H1 (cell line): ENCODE results near the gene RGS6. TPM values are rescaled to one million over a fixed set of nuclear protein-coding genes. Genes with fewer than 3 reads are reported as not detected.

Experiments
- CTCF ChIA-PET: fragments of 300-600 bp; sonication (Branson Sonifier 250); formaldehyde crosslinking; loops from one replicate; lab custom pipeline; 2021; ENCODE audit not compliant: partially characterized antibody; lab: Charles Lee
- POLR2A ChIA-PET: fragments of 300-600 bp; sonication (Branson Sonifier 250); formaldehyde crosslinking; loops from one replicate; lab custom pipeline; 2021; ENCODE audit warnings: inconsistent platforms; ENCODE audit not compliant: partially characterized antibody; lab: Charles Lee
- DNase-seq, 2 experiments: peaks; one replicate each; pipeline versions ENCODE4 v3.0.0 to v3.0.0-alpha.2; 2010 to 2022; ENCODE audit warnings: low spot score in 2 of 2, low read depth in 1 of 2, mixed read lengths in 1 of 2
- FAIRE-seq: peaks from 2 replicates; lab custom pipeline; 2011; peaks lifted over from hg19 to GRCh38; lab: Jason Lieb, UNC
- H2AFZ ChIP-seq: 2 replicates; pipeline ENCODE4 v1.8.1; 2012; ENCODE audit warnings: low read length, inconsistent platforms
- H2AK5ac ChIP-seq: 2 replicates; pipeline ENCODE4 v1.6.1; 2013; ENCODE audit warnings: low read depth, low read length
- H2BK120ac ChIP-seq: replicated peaks from 2 replicates; pipeline ENCODE3; 2013; ENCODE audit warnings: low read depth, low read length, inconsistent platforms
- H2BK12ac ChIP-seq: 2 replicates; pipeline ENCODE4 v1.6.1; 2013; ENCODE audit warnings: low read depth, low read length
- H2BK15ac ChIP-seq: 2 replicates; pipeline ENCODE4 v1.6.1; 2013; ENCODE audit warnings: low read length
- H2BK20ac ChIP-seq: 2 replicates; pipeline ENCODE4 v1.6.1; 2013; ENCODE audit warnings: low read length
- H2BK5ac ChIP-seq: 2 replicates; pipeline ENCODE4 v1.6.1; 2013; ENCODE audit warnings: low read depth, low read length
- H3K14ac ChIP-seq: 2 replicates; pipeline ENCODE4 v1.6.1; 2013; ENCODE audit warnings: inconsistent platforms; ENCODE audit not compliant: insufficient read length
- H3K18ac ChIP-seq: 2 replicates; pipeline ENCODE4 v1.6.1; 2013; ENCODE audit warnings: low read length; ENCODE audit errors: extremely low read depth
- H3K23ac ChIP-seq: 2 replicates; pipeline ENCODE4 v1.6.1; 2013; ENCODE audit warnings: inconsistent platforms; ENCODE audit not compliant: insufficient read length
- H3K23me2 ChIP-seq: 2 replicates; pipeline ENCODE4 v1.6.1; 2013; ENCODE audit warnings: low read depth, low read length
- H3K27ac ChIP-seq: 2 replicates; pipeline ENCODE4 v1.6.1; 2011; ENCODE audit warnings: low read depth, low read length, inconsistent platforms
- H3K27me3 ChIP-seq, 4 experiments: replicated peaks in 1 of 4; 1 replicate in 1 of 4; 2 replicates in 3 of 4; pipeline versions ENCODE4 v1.6.1 to v1.8.1; 2011 to 2013; ENCODE audit warnings: low read length in 3 of 4, mild to moderate bottlenecking in 3 of 4, inconsistent platforms in 2 of 4, mixed read lengths in 2 of 4, moderate library complexity in 1 of 4; ENCODE audit not compliant: control insufficient read depth in 3 of 4, insufficient read depth in 3 of 4; ENCODE audit errors: extremely low read depth in 1 of 4
- H3K36me3 ChIP-seq, 4 experiments: 2 replicates each; pipeline versions ENCODE4 v1.6.1 to v1.8.1; 2011 to 2013; ENCODE audit warnings: mild to moderate bottlenecking in 4 of 4, low read length in 3 of 4, moderate library complexity in 2 of 4, control low read depth in 1 of 4, inconsistent platforms in 1 of 4; ENCODE audit not compliant: insufficient read depth in 4 of 4, control insufficient read depth in 2 of 4
- H3K4ac ChIP-seq: replicated peaks from 2 replicates; pipeline ENCODE3; 2013; ENCODE audit warnings: low read length, low read depth, mixed read lengths, inconsistent platforms; ENCODE audit not compliant: insufficient read length
- H3K4me1 ChIP-seq, 4 experiments: replicated peaks in 1 of 4; 1 replicate in 1 of 4; 2 replicates in 3 of 4; pipeline versions ENCODE4 v1.6.1 to v1.8.1; 2011 to 2013; ENCODE audit warnings: low read length in 3 of 4, inconsistent platforms in 2 of 4, mixed read lengths in 1 of 4; ENCODE audit not compliant: insufficient read depth in 4 of 4, control insufficient read depth in 3 of 4
- H3K4me2 ChIP-seq, 2 experiments: 2 replicates each; pipeline versions ENCODE4 v1.6.1 to v1.8.1; 2011 to 2013; ENCODE audit warnings: low read depth in 2 of 2, low read length in 2 of 2, control low read depth in 1 of 2, inconsistent platforms in 1 of 2, mild to moderate bottlenecking in 1 of 2; ENCODE audit not compliant: insufficient read depth in 1 of 2
- H3K4me3 ChIP-seq, 4 experiments: fragments of 200-600, 300-600 bp in 1 of 4; sonication (generic), shearing (Covaris generic), sonication (Bioruptor Twin) in 1 of 4; 2 replicates each; pipeline versions ENCODE4 v1.5.1 to v1.8.1; 2011 to 2016; ENCODE audit warnings: low read length in 4 of 4, low read depth in 3 of 4, control low read depth in 2 of 4, inconsistent platforms in 2 of 4, mild to moderate bottlenecking in 2 of 4, mixed read lengths in 1 of 4, moderate library complexity in 1 of 4; ENCODE audit not compliant: insufficient read depth in 2 of 4; ENCODE audit errors: extremely low read depth in 1 of 4
- H3K56ac ChIP-seq: replicated peaks from 2 replicates; pipeline ENCODE3; 2013; ENCODE audit warnings: low read depth, mild to moderate bottlenecking, mixed read lengths, low read length, inconsistent platforms; ENCODE audit not compliant: insufficient read length
- H3K79me1 ChIP-seq: 2 replicates; pipeline ENCODE4 v1.6.1; 2013; ENCODE audit warnings: low read depth, low read length, control low read depth
- H3K79me2 ChIP-seq, 2 experiments: 2 replicates each; pipeline versions ENCODE4 v1.6.1 to v1.8.1; 2012 to 2013; ENCODE audit warnings: low read length in 2 of 2, mild to moderate bottlenecking in 2 of 2, inconsistent platforms in 1 of 2; ENCODE audit not compliant: insufficient read depth in 2 of 2, control insufficient read depth in 1 of 2
- H3K9ac ChIP-seq, 4 experiments: replicated peaks in 1 of 4; 1 replicate in 1 of 4; 2 replicates in 3 of 4; pipeline versions ENCODE4 v1.6.1 to v1.8.1; 2011 to 2013; ENCODE audit warnings: low read depth in 3 of 4, low read length in 3 of 4, control low read depth in 2 of 4, mild to moderate bottlenecking in 2 of 4, moderate library complexity in 2 of 4, inconsistent platforms in 1 of 4; ENCODE audit errors: extremely low read depth in 1 of 4
- H3K9me3 ChIP-seq, 2 experiments: 2 replicates each; pipeline versions ENCODE4 v1.6.1 to v1.8.1; 2012 to 2013; ENCODE audit warnings: mild to moderate bottlenecking in 2 of 2, moderate library complexity in 2 of 2, control low read depth in 1 of 2, inconsistent platforms in 1 of 2, low read depth in 1 of 2, low read length in 1 of 2, mixed read lengths in 1 of 2; ENCODE audit not compliant: insufficient read depth in 2 of 2
- H4K20me1 ChIP-seq, 2 experiments: replicated peaks in 1 of 2; 2 replicates each; pipeline versions ENCODE3 to v1.8.1; 2011 to 2013; ENCODE audit warnings: inconsistent platforms in 2 of 2, low read length in 2 of 2, mild to moderate bottlenecking in 1 of 2; ENCODE audit not compliant: insufficient read depth in 2 of 2, control insufficient read depth in 1 of 2
- H4K5ac ChIP-seq: 2 replicates; pipeline ENCODE4 v1.6.1; 2013; ENCODE audit warnings: low read length, low read depth, mixed read lengths, inconsistent platforms; ENCODE audit not compliant: insufficient read length
- H4K8ac ChIP-seq: 2 replicates; pipeline ENCODE4 v1.8.0; 2013; ENCODE audit warnings: mild to moderate bottlenecking, moderate library complexity, low read length, inconsistent platforms; ENCODE audit not compliant: insufficient read depth; ENCODE audit errors: extremely low read depth
- H4K91ac ChIP-seq: replicated peaks from 2 replicates; pipeline ENCODE3; 2013; ENCODE audit warnings: low read length, mixed read lengths, inconsistent platforms; ENCODE audit not compliant: insufficient read length
- ASH2L ChIP-seq: fragments of 200-600, 300-600 bp; sonication (generic); IDR thresholded peaks from one replicate; pipeline ENCODE4 v1.7.1; 2017; ENCODE audit warnings: low read length
- BCL11A ChIP-seq, 2 experiments: IDR thresholded peaks; one replicate each; pipeline ENCODE4 v1.6.1; 2011; ENCODE audit warnings: low read depth in 2 of 2, low read length in 2 of 2, mild to moderate bottlenecking in 2 of 2
- CBX8 ChIP-seq: fragments of 300-800, 300-1000 bp; sonication (generic); IDR thresholded peaks from 2 replicates; pipeline ENCODE4 v1.7.1; 2016; ENCODE audit warnings: low read depth, low read length, borderline replicate concordance
- EP300 ChIP-seq, 2 experiments: IDR thresholded peaks; 1 replicate in 1 of 2; 2 replicates in 1 of 2; pipeline ENCODE4 v1.6.1; 2011 to 2012; ENCODE audit warnings: low read depth in 2 of 2, low read length in 2 of 2, mild to moderate bottlenecking in 2 of 2, borderline replicate concordance in 1 of 2, inconsistent platforms in 1 of 2, moderate library complexity in 1 of 2
- GABPA ChIP-seq: IDR thresholded peaks from 2 replicates; pipeline ENCODE4 v1.6.1; 2011; ENCODE audit warnings: mild to moderate bottlenecking, low read length, moderate library complexity, borderline replicate concordance; ENCODE audit not compliant: insufficient read depth
- RNF2 ChIP-seq: fragments of 200-900, 300-1000 bp; sonication (generic); IDR thresholded peaks from 2 replicates; pipeline ENCODE4 v1.7.1; 2016; ENCODE audit warnings: borderline replicate concordance, low read depth, mild to moderate bottlenecking, antibody characterized with exemption, low read length; ENCODE audit not compliant: poor library complexity, severe bottlenecking; ENCODE audit errors: missing control alignments
- SIN3A ChIP-seq, 2 experiments: IDR thresholded peaks in 1 of 2; conservative IDR thresholded peaks in 1 of 2; 2 replicates each; pipeline ENCODE4 v1.6.1; 2011 to 2012; ENCODE audit warnings: low read length in 2 of 2, improper control_type of control experiment in 1 of 2, low read depth in 1 of 2, mild to moderate bottlenecking in 1 of 2
- SP4 ChIP-seq: IDR thresholded peaks from 2 replicates; pipeline ENCODE4 v1.6.1; 2012; ENCODE audit warnings: low read length, inconsistent platforms
- TAF1 ChIP-seq: IDR thresholded peaks from 2 replicates; pipeline ENCODE4 v1.6.1; 2011; ENCODE audit warnings: mild to moderate bottlenecking, low read depth, low read length
- TAF7 ChIP-seq: optimal IDR thresholded peaks from 2 replicates; pipeline ENCODE3; 2011; ENCODE audit warnings: low read depth, mild to moderate bottlenecking, inconsistent platforms, low read length, moderate library complexity, borderline replicate concordance
- ZNF274 ChIP-seq: IDR thresholded peaks from 2 replicates; pipeline ENCODE4 v1.7.0; 2012; ENCODE audit warnings: low read length, borderline replicate concordance; ENCODE audit errors: extremely low read depth
- polyA plus RNA-seq, 7 experiments: library from polyadenylated mRNA; depleted of rRNA in 3 of 7; stranded (reverse) in 5 of 7; unstranded in 2 of 7; fragments of >200 nt in 5 of 7; fragments of 200-250 nt in 2 of 7; gene quantifications; 1 replicate in 5 of 7; 2 replicates in 1 of 7; 4 replicates in 1 of 7; pipeline versions ENCODE4 v1.2.1 to v1.2.3, GENCODE V29; 2011 to 2013; ENCODE audit warnings: missing spikeins in 2 of 7, mixed read lengths in 2 of 7
- total RNA-seq: library from RNA; stranded (reverse); fragmentation: NEBNext Ultra II Directional; extraction: Animal tissue kit (Norgen Biotek cat#: 25700); gene quantifications from 2 replicates; pipeline ENCODE4 v1.2.1, GENCODE V29; 2021
- TF ChIP-seq, protein P1 (sequence below): IDR thresholded peaks from 2 replicates; pipeline ENCODE4 v1.6.1; 2011; ENCODE audit warnings: low read depth, mild to moderate bottlenecking, low read length; ENCODE audit not compliant: insufficient read depth
- TF ChIP-seq, protein P2 (sequence below): IDR thresholded peaks from 2 replicates; pipeline ENCODE4 v1.6.1; 2011; ENCODE audit warnings: low read length, improper control_type of control experiment

The RGS6 gene
- total and polyA plus RNA-seq, 2 of the 8 experiments (the other 6 are each of a cell fraction or from before 2014, with no cell fraction given), result 0.26 to 1.1 TPM

- H3K4ac ChIP-seq, result no peak overlapping the region
- no peak overlapping the region for H3K9ac ChIP-seq
- FAIRE-seq (no peak), DNase-seq (no peak)
- H3K4me2 ChIP-seq, result no peak overlapping the region
- H2BK15ac ChIP-seq, result no peak overlapping the region
- ChIA-PET CTCF (no interaction called here), POLR2A (no interaction called here)
- no peak overlapping the region for H3K23ac ChIP-seq
- no peaks in the 10 kb centered on the region for H3K79me1 ChIP-seq
- no peaks in the 10 kb centered on the region for H3K36me3 ChIP-seq
- H3K4me3 ChIP-seq, result no peak overlapping the region
- H3K9me3 ChIP-seq, result 0 out of 4 replicates have a peak, but pooled peaks cover 0 to 2% of the 10 kb centered on the region in 2 experiments
- no peak overlapping the region for H4K5ac ChIP-seq
- H3K56ac ChIP-seq, result no peak overlapping the region
- no peak overlapping the region for H4K91ac ChIP-seq
- no peak overlapping the region for H4K8ac ChIP-seq
- H2AK5ac ChIP-seq, result no peak overlapping the region
- H3K4me1 ChIP-seq, result no peaks in the 10 kb centered on the region
- no peak overlapping the region for H3K14ac ChIP-seq
- H3K18ac ChIP-seq, result no peak overlapping the region
- no peak overlapping the region for H2BK12ac ChIP-seq
- no peaks in the 10 kb centered on the region for H3K23me2 ChIP-seq
- no peak overlapping the region for H2BK120ac ChIP-seq
- no peaks in the 10 kb centered on the region for H4K20me1 ChIP-seq
- H3K27ac ChIP-seq, result no peak overlapping the region
- no peak overlapping the region for H2AFZ ChIP-seq
- no peaks in the 10 kb centered on the region for H3K27me3 ChIP-seq
- no peak overlapping the region for H2BK5ac ChIP-seq
- no peaks in the 10 kb centered on the region for H3K79me2 ChIP-seq
- H2BK20ac ChIP-seq, result no peak overlapping the region
- no peak for TF ChIP-seq CBX8
- TF ChIP-seq TAF1, result no peak
- no peak for TF ChIP-seq SP4
- TF ChIP-seq, protein P1, sequence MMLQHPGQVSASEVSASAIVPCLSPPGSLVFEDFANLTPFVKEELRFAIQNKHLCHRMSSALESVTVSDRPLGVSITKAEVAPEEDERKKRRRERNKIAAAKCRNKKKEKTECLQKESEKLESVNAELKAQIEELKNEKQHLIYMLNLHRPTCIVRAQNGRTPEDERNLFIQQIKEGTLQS, result no peak
- no peak for TF ChIP-seq SIN3A (conservative IDR thresholded peaks at IDR 0.05 in 1 of 2, IDR thresholded peaks at IDR 0.05 in 1 of 2; ENCODE audit: low read depth in 1 of 2, low read length in 2 of 2)
- no peak for TF ChIP-seq GABPA
- no peak for TF ChIP-seq TAF7
- no peak for TF ChIP-seq EP300 (IDR thresholded peaks at IDR 0.05; ENCODE audit: borderline replicate concordance in 1 of 2, low read depth in 2 of 2, low read length in 2 of 2)
- TF ChIP-seq, protein P2, sequence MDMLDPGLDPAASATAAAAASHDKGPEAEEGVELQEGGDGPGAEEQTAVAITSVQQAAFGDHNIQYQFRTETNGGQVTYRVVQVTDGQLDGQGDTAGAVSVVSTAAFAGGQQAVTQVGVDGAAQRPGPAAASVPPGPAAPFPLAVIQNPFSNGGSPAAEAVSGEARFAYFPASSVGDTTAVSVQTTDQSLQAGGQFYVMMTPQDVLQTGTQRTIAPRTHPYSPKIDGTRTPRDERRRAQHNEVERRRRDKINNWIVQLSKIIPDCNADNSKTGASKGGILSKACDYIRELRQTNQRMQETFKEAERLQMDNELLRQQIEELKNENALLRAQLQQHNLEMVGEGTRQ, result no peak
- TF ChIP-seq ZNF274, result no peak
- no peak for TF ChIP-seq ASH2L
- no peak for TF ChIP-seq RNF2
- TF ChIP-seq BCL11A (IDR thresholded peaks at IDR 0.05; ENCODE audit: low read depth in 2 of 2, low read length in 2 of 2), result no peak
Measured at GRCh38 chr14:72146241-72146640, 214.0 kb downstream of the RGS6 start.
